Sigmoid colon (tissue), 7 donors: Measurements from ENCODE around the gene HMGCL. TPM values are rescaled to one million over a fixed set of nuclear protein-coding genes. Genes with fewer than 3 reads are reported as not detected.
A peak's percentile ranks its signal among the peaks of the same experiment; 100 is the strongest.
"Not testable (repeated sequence)": the region's sequence is repeated elsewhere in the genome, so short reads cannot be mapped to it uniquely, and the experiment has no call there.

Experiments
- DNase-seq: peaks from one replicate; pipeline ENCODE4 v3.0.0-alpha.2; 2019
- H3K27ac ChIP-seq, 4 donors: fragments of 200-600 bp; sonication (generic); one replicate each; pipeline ENCODE4 v1.5.1; 2016 to 2019; ENCODE audit warnings: mild to moderate bottlenecking in 1 of 4
- H3K27me3 ChIP-seq, 3 donors: fragments of 200-600 bp; sonication (generic); one replicate each; pipeline ENCODE4 v1.5.1; 2019; ENCODE audit warnings: mild to moderate bottlenecking in 1 of 3
- H3K36me3 ChIP-seq, 4 donors: fragments of 200-600 bp; sonication (generic); one replicate each; pipeline ENCODE4 v1.5.1; 2016 to 2019
- H3K4me1 ChIP-seq, 4 donors: fragments of 200-600 bp; sonication (generic); one replicate each; pipeline ENCODE4 v1.5.1; 2017 to 2019
- H3K4me3 ChIP-seq, 4 donors: fragments of 200-600 bp; sonication (generic); one replicate each; pipeline ENCODE4 v1.5.1; 2017 to 2019; ENCODE audit warnings: mild to moderate bottlenecking in 2 of 4, moderate library complexity in 1 of 4
- H3K9me3 ChIP-seq, 4 donors: fragments of 200-600 bp in 3 of 4; sonication (generic) in 3 of 4; one replicate each; pipeline versions ENCODE4 v1.5.1 to v1.6.1; 2013 to 2019
- EP300 ChIP-seq, 4 donors: sonication (generic); formaldehyde crosslinking; IDR thresholded peaks; one replicate each; pipeline ENCODE4 v1.6.1; 2017; ENCODE audit warnings: antibody characterized with exemption in 4 of 4
- POLR2A ChIP-seq, 2 donors: fragments of 450-650 bp; IDR thresholded peaks; one replicate each; pipeline ENCODE4 v1.6.1; 2016; ENCODE audit warnings: antibody characterized with exemption in 2 of 2, mild to moderate bottlenecking in 2 of 2, moderate library complexity in 2 of 2
- POLR2AphosphoS5 ChIP-seq, 4 donors: sonication (generic); formaldehyde crosslinking; IDR thresholded peaks; one replicate each; pipeline ENCODE4 v1.6.1; 2017; ENCODE audit warnings: antibody characterized with exemption in 4 of 4
- WGBS, 2 donors: extraction: QIAGEN DNeasy Blood & Tissue Kit; methylation state at CpG; one replicate each; pipeline ENCODE4 v1.1.7; 2013; 5-methylcytosine and 5-hydroxymethylcytosine counted together
- intact Hi-C: fragments of 100-400 bp; cut with DNase I; formaldehyde crosslinking; loops from one replicate; pipeline ENCODE4 v1.15.1; 2023
- polyA plus RNA-seq, 3 donors: library from polyadenylated mRNA; stranded (reverse); fragments of 200-250 nt; gene quantifications; one replicate each; pipeline ENCODE4 v1.2.3, GENCODE V29; 2013
- total RNA-seq, 4 donors: library from RNA; depleted of rRNA; stranded (reverse); fragments of >200 nt; gene quantifications; one replicate each; pipeline ENCODE4 v1.1.0, GENCODE V29; 2016
- TF ChIP-seq, protein P1 (sequence below), 4 experiments: fragments of 450-650 bp in 3 of 4; fragments of 200-600 bp in 1 of 4; IDR thresholded peaks; one replicate each; pipeline ENCODE4 v1.5.1; 2016 to 2019; ENCODE audit warnings: antibody characterized with exemption in 4 of 4, mild to moderate bottlenecking in 3 of 4, moderate library complexity in 2 of 4
- donor health status: healthy with polysubstance abuse.
- donor health status: Bipolar disorder and iron deficiency.
- donor health status: healthy.

HMGCL gene
- total and polyA plus RNA-seq, 7 donors, result 24.8 to 156 (median 47.4) TPM

DNA sequence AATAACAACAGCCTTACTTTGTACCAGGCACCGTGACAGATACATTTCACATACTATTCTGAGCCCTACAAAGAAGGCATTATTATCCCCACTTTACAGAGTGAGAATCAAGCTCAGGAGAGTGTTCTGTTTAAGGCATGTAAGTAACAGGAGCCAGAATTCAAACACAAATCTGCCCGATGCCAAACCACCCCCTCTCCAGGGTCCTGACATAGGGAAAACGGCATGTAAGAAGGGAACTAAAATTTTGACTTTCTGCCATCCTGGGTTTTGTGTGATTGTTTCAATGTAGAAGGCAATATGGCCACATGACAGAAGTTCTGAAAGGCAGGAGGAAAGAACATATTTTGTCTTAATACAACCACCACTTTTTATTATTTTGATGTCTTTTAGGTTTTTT is 37.4 kb upstream of the HMGCL start:
- no peak for DNase-seq
- TF ChIP-seq POLR2AphosphoS5 (IDR thresholded peaks at IDR 0.05), result no peak
- TF ChIP-seq POLR2A (IDR thresholded peaks at IDR 0.05), result no peak
- TF ChIP-seq, protein P1, sequence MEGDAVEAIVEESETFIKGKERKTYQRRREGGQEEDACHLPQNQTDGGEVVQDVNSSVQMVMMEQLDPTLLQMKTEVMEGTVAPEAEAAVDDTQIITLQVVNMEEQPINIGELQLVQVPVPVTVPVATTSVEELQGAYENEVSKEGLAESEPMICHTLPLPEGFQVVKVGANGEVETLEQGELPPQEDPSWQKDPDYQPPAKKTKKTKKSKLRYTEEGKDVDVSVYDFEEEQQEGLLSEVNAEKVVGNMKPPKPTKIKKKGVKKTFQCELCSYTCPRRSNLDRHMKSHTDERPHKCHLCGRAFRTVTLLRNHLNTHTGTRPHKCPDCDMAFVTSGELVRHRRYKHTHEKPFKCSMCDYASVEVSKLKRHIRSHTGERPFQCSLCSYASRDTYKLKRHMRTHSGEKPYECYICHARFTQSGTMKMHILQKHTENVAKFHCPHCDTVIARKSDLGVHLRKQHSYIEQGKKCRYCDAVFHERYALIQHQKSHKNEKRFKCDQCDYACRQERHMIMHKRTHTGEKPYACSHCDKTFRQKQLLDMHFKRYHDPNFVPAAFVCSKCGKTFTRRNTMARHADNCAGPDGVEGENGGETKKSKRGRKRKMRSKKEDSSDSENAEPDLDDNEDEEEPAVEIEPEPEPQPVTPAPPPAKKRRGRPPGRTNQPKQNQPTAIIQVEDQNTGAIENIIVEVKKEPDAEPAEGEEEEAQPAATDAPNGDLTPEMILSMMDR (IDR thresholded peaks at IDR 0.05), result no peak
- no peak for TF ChIP-seq EP300 (IDR thresholded peaks at IDR 0.05)
- Histone ChIP-seq H3K27me3 (no peaks in the 10 kb centered on the region), H3K9me3 (no peaks in the 10 kb centered on the region), H3K27ac (no peak overlapping the region), H3K36me3 (peaks cover 3 to 67% (median 22%) of the 10 kb centered on the region in 4 donors), H3K4me3 (no peak overlapping the region), H3K4me1 (peaks cover 0 to 15% (median 7%) of the 10 kb centered on the region in 4 donors)
- intact Hi-C loops, result loop anchor here (10.0 kb wide), 2 partner anchors 58 to 88 kb away; partner anchors contain the start of genes GALE and PITHD1
- WGBS, 2 donors, result 84 to 91% methylated on average over 3 of the region's 3 CpGs

DNA sequence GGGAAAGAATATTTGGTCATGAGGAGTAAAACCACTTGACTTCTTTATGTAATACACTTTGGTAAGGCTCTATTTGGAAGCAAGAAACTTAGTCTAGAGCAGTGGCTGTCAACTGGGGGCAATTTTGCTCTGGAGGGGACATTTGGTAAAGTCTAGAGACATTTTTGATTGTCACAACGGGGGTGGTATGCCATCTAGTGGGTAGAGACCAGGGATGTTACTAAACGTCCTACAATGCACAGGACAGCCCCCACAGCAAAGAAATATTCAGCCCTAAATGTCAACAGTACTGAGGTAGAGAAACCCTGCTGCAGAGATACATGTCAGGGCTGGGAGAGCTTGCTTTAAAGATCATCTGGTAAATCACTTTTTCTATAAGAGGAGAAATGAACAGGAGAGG is 29.3 kb upstream of the HMGCL start:
- H3K4me1 ChIP-seq, result no peaks in the 10 kb centered on the region
- no peaks in the 10 kb centered on the region for H3K27me3 ChIP-seq
- H3K4me3 ChIP-seq, result no peak overlapping the region
- DNase-seq, result no peak
- H3K27ac ChIP-seq, result peak overlapping the region in 1 of 4 donors; percentile 14
- TF ChIP-seq POLR2A (IDR thresholded peaks at IDR 0.05) (no peak), EP300 (IDR thresholded peaks at IDR 0.05) (no peak)
- peaks cover 3 to 29% (median 10%) of the 10 kb centered on the region in 4 donors for H3K36me3 ChIP-seq
- 45% methylated on average over 2 of the region's 2 CpGs for WGBS, 2 donors
- intact Hi-C loops, result no loop called here
- H3K9me3 ChIP-seq, result no peaks in the 10 kb centered on the region

DNA sequence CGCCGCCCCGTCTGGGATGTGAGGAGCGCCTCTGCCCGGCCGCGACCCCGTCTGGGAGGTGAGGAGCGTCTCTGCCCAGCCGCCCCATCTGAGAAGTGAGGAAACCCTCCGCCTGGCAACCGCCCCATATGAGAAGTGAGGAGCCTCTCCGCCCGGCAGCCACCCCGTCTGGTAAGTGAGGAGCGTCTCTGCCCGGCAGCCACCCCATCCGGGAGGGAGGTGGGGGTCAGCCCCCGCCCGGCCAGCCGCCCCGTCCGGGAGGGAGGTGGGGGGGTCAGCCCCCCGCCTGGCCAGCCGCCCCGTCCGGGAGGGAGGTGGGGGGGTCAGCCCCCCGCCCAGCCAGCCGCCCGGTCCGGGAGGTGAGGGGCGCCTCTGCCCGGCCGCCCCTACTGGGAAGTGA is 27.9 kb upstream of the HMGCL start:
- H3K27me3 ChIP-seq, H3K9me3 ChIP-seq, H3K4me3 ChIP-seq, H3K27ac ChIP-seq, DNase-seq, intact Hi-C loops, H3K4me1 ChIP-seq: not testable (repeated sequence)
- 90 to 93% methylated on average over 29 to 30 of the region's 34 CpGs for WGBS, 2 donors
- peaks cover 0 to 20% (median 0%) of the 10 kb centered on the region in 4 donors for H3K36me3 ChIP-seq

DNA sequence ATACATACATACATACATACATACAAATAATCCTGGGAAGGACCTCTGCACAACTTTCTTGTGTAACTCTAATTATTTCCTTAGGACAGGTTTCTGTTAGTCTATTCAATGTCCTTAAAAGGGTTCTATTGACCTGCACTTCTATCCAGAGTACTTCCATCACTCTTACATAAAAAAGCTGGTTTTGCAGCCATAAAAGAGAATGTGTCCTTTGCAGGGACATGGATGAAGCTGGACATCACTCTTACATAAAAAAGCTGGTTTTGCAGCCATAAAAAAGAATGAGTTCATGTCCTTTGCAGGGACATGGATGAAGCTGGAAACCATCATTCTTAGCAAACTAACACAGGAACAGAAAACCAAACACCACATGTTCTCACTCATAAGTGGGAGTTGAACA is 26.2 kb upstream of the HMGCL start:
- H3K4me1 ChIP-seq, H3K9me3 ChIP-seq, DNase-seq, H3K27me3 ChIP-seq, H3K27ac ChIP-seq, H3K4me3 ChIP-seq, intact Hi-C loops: not testable (repeated sequence)
- peaks cover 0 to 26% (median 7%) of the 10 kb centered on the region in 4 donors for H3K36me3 ChIP-seq
- TF ChIP-seq POLR2AphosphoS5 (IDR thresholded peaks at IDR 0.05), result peak in 2 of 4 donors; percentile 40 to 48

DNA sequence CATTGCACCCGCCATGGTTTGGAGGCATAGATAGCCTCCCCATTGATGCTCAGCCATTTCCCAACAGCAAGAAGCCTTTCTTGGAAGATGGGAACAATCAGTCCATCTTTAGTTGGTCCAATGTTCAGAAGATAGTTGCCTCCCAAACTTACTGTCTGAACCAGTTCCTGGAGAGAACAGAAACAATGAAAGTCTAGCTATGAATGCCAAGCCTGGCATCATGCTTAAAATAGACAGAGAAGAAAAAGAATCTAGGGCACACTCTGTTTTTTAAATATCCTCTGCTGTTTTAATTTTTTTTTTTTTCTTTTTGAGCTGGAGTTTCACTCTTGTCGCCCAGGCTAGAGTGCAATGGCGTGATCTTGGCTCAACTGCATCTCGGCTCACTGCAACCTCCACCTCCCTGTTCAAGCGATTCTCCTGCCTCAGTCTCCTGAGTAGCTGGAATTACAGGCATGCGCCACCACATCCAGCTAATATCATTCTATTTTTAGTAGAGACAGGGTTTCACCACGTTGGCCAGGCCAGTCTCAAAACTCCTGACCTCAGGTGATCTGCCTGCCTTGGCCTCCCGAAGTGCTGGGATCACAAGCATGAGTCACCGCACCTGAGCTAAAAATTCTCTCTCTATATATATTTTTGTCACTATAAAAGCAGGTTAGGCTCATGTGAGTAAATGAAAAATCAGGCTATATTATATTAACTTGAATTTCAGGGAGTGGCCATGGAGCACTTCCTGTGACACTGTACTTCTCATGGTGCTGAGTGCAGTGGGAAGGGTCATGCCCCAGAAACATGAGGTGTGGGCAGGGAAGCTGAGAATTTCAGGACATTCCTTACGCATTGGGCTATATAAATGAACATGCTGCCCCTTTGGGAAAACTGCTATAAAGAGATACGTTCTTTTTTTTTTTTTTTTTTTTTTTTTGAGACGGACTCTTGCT is 23.7 kb upstream of the HMGCL start:
- DNase-seq, result no peak
- Histone ChIP-seq H3K27ac (peak overlapping the region in 1 of 4 donors; percentile 29), H3K4me1 (no peaks in the 10 kb centered on the region), H3K27me3 (no peaks in the 10 kb centered on the region), H3K36me3 (peaks cover 0 to 40% (median 14%) of the 10 kb centered on the region in 4 donors), H3K4me3 (no peak overlapping the region), H3K9me3 (no peaks in the 10 kb centered on the region)
- 92% methylated on average over 12 of the region's 12 CpGs for WGBS, 2 donors
- intact Hi-C loops, result no loop called here
- TF ChIP-seq, protein P1 (IDR thresholded peaks at IDR 0.05), result no peak
- TF ChIP-seq EP300 (IDR thresholded peaks at IDR 0.05), result no peak
- no peak for TF ChIP-seq POLR2AphosphoS5 (IDR thresholded peaks at IDR 0.05)

DNA sequence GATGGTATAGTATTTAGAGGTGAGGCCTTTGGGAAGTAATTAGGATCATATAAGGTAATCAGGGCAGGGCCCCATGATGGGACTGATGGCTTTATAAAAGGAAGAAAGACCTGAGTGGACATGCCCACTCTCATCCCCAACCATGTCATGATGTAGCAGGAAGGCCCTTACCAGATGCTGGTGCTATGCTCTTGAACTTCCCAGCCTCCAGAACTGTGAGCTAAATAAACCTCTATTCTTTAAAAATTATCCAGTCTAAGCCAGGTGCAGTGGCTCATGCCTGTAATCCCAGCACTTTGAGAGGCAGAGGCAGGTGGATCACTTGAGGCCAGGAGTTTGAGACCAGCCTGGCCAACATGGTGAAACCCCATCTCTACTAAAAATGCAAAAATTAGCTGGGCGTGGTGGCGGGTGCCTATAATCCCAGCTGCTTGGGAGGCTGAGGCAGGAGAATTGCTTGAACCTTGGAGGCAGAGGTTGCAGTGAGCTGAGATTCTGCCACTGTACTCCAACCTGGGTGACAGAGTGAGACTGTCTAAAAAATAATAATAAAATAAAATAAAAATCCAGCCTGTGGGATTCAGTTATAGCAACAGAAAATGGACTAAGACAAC is 22.4 kb upstream of the HMGCL start:
- DNase-seq, H3K27ac ChIP-seq, H3K27me3 ChIP-seq, H3K4me1 ChIP-seq, H3K9me3 ChIP-seq, H3K4me3 ChIP-seq, intact Hi-C loops: not testable (repeated sequence)
- 97 to 98% methylated on average over 2 of the region's 2 CpGs for WGBS, 2 donors
- H3K36me3 ChIP-seq, result peaks cover 0 to 40% (median 14%) of the 10 kb centered on the region in 4 donors
